LNCaP clone FGC (cell line): ENCODE data around the gene TM9SF3.

Experiments
- DNase-seq: peaks from one replicate; pipeline ENCODE4 v3.0.0-alpha.2; 2011; ENCODE audit warnings: low read depth
- H3K4me3 ChIP-seq: 2 replicates; pipeline ENCODE4 v1.5.1; 2011; ENCODE audit warnings: mild to moderate bottlenecking, low read depth, low read length, control low read depth
- CTCF ChIP-seq: IDR thresholded peaks from 2 replicates; pipeline ENCODE4 v1.5.1; 2012; ENCODE audit warnings: mild to moderate bottlenecking; ENCODE audit not compliant: control insufficient read depth, insufficient read depth; ENCODE audit errors: extremely low read depth

Gene TM9SF3

GRCh38 chr10:96505150-96506136, 81.4 kb downstream of the TM9SF3 start:
- TF ChIP-seq CTCF, result no peak

DNA sequence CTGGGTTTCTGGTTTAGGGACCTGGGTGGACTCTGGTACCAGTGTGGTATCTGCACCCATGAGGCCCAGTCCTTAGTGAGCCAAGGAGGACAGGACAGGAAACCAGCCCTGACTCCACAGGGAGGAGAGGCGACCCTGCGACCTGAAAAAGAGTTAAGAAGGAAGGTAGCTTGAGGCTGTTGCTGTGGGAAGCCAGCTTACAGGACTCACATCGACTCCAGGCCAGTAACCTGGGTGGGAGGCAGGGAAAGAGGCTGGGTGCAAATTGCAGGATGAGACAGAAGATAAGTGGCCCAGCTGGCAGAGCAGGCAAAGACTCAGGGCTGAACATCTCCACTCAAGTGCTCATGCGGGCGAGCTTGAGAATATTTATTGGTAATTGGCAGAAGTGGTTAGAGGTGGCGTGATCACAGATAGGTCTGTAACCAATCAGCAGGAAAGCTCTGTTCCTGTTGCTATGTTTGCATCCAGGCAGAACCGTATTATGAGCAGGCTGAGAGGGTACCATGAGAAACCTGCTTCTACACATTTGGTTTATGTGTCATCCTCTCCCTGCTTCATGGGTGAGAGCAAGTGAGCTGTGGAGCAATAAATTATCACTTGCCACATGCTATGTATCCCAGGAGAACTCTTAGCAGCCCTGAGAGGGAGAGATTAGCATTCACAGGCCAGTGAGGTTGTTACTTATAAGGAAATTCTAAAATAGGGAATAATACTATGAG, 84.1 kb downstream of the TM9SF3 start:
- no peak for DNase-seq
- H3K4me3 ChIP-seq, result no peak overlapping the region
- TF ChIP-seq CTCF, result no peak

More at GRCh38 chr10:96505150-96506136, 81.4 kb downstream of the TM9SF3 start:
- DNase-seq, result no peak
- no peak overlapping the region for H3K4me3 ChIP-seq

GRCh38 chr10:96501985-96502384, 84.8 kb downstream of the TM9SF3 start:
- no peak for TF ChIP-seq CTCF
- DNase-seq, result no peak
- H3K4me3 ChIP-seq, result no peak overlapping the region

DNA sequence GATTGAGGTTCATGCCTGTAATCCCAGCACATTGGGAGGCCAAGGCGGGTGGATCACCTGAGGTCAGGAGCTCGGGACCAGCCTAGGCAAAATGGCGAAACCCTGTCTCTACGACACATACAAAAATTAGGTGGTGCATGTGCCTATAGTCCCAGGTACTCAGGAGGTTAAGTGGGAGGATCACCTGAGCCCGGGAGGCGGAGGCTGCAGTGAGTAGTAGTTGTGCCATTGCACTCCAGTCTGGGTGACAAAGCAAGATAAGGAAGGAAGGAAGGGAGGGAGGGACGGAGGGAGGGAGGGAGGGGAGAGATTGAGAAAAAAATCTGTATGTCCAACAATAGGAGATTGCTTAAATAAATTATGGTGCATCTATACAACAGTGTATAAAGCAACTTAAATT, 86.3 kb downstream of the TM9SF3 start:
- TF ChIP-seq CTCF, result no peak
- H3K4me3 ChIP-seq, result no peak overlapping the region
- DNase-seq, result no peak

- DNase-seq, result no peak
- TF ChIP-seq CTCF, result no peak
- H3K4me3 ChIP-seq, result no peak overlapping the region
Observed at GRCh38 chr10:96500050-96500449, 86.8 kb downstream of the TM9SF3 start.

GRCh38 chr10:96497391-96497790, 89.4 kb downstream of the TM9SF3 start:
- no peak for TF ChIP-seq CTCF
- no peak for DNase-seq
- H3K4me3 ChIP-seq, result no peak overlapping the region
